GM18507 (cell line): ENCODE measurements around the gene GUK1.

Experiments
- DNase-seq: peaks from one replicate; pipeline ENCODE4 v3.0.0; 2011; ENCODE audit warnings: low read depth; ENCODE audit not compliant: insufficient read length; ENCODE audit errors: extremely low spot score
- FAIRE-seq: peaks from 2 replicates; lab custom pipeline; 2011; peaks lifted over from hg19 to GRCh38; lab: Jason Lieb, UNC

GUK1 gene

DNA sequence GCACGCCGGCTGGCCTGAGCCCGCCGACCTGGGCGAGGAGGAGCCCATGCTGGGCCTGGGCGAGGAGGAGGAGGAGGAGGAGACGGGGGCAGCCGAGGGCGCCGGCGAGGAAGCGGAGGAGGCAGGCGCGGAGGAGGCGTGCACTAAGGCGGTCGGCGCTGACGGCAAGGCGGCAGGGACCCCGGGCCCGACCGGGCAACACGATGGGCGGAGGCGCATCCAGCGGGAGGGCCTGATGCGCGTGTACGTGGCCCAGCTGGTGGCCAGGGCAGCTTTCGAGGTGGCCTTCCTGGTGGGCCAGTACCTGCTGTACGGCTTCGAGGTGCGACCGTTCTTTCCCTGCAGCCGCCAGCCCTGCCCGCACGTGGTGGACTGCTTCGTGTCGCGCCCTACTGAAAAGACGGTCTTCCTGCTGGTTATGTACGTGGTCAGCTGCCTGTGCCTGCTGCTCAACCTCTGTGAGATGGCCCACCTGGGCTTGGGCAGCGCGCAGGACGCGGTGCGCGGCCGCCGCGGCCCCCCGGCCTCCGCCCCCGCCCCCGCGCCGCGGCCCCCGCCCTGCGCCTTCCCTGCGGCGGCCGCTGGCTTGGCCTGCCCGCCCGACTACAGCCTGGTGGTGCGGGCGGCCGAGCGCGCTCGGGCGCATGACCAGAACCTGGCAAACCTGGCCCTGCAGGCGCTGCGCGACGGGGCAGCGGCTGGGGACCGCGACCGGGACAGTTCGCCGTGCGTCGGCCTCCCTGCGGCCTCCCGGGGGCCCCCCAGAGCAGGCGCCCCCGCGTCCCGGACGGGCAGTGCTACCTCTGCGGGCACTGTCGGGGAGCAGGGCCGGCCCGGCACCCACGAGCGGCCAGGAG lies 18.3 kb downstream of the GUK1 start:
- DNase-seq (no peak), FAIRE-seq (no peak)

DNA sequence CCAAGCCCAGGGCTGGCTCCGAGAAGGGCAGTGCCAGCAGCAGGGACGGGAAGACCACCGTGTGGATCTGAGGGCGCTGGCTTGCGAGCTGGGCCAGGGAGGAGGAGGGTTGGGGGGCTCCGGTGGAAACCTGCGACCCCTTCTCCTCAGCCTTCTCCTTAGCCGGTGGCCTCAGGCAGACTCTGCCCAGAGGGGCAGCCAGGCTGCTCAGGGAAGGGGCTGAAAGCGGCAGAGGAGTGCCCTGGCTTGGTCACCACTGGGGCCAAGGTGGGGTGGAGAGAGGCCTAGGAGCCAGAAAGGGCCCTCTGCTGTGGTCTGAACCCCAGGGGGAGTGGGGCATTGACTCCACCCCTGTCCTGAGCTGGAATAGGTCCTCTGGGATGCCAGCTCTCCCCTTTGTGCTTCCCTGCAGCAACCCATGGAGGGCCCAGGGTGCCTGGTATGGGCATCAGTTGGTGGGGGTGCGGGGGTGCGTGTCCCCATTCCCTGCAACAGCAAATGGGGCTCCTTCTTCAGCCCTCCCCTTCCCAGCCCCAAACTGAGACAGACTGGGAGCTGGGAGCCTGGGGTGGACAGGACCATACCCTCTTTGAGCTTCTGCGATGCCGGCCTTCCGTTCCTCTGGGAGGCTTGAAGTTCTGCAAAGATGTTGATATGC lies 19.1 kb downstream of the GUK1 start:
- FAIRE-seq: no peak

DNA sequence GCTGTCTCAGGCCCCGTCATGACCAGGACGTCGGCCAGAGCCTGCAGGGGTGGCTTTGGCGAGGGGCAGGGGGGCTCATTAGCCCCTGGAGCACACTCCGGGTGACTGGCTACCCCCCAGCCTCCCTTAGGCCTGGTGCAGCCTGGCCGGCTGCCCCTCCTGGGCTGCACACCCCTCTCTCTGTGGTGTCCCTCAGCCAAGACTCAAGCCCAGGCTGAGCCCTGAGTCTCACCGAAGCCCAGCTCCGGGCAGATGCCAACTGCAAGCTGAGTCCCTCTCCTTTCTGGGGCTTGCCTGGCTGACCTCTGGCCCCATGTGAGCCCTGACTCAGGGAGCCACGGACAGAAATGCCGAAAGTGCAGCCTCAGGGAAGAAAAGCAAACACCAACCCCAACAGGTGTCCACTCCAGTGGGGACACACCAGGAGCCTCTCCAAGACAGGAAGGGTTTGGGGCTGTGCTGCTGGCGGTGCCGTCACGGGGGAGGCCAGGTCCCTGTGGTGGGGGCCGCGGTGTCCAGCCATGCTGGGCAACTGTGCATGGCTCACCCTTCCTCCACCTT lies 20.2 kb downstream of the GUK1 start:
- FAIRE-seq (no peak), DNase-seq (no peak)

More for the DNA sequence above, 19.1 kb downstream of the GUK1 start:
- DNase-seq: no peak

DNA sequence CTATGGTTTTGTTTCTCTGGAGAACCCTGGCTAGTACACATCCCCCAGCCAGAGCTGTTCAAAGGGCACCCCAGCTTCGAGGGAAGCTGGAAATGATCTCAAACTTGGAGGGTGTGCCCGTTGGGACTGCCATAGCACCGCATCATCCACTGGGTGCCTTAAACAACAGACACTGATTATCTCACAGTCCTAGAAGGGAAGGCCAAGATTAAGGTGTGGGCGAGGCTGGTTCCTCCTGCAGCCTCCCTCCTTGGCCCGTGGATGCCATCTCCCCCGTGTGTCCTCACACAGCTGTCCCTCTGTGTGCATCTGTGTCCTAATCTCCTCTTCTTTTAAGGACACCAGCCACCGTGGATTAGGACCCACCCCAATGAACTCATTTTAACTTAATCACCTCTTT lies 21.3 kb downstream of the GUK1 start:
- DNase-seq (no peak), FAIRE-seq (no peak)

DNA sequence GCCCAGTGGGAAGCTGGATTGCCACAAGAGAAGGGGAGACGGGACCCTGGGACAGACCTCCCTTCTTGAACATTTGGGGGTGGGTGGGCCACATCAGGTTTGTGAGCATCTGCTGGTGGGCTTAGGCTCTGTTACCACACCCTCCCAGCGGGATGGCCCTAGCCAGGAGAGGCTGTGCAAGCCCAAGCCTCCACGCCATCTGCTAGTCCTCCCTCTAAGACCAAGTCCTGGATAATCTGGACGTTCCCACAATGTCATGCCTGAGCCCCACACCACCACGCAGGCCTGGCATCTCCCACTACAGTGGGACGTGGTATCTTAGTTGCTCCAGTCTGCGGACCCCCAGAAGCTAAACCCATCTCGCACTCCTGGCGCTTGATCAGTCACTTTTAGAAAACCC lies 21.8 kb downstream of the GUK1 start:
- no peak for DNase-seq
- no peak for FAIRE-seq

DNA sequence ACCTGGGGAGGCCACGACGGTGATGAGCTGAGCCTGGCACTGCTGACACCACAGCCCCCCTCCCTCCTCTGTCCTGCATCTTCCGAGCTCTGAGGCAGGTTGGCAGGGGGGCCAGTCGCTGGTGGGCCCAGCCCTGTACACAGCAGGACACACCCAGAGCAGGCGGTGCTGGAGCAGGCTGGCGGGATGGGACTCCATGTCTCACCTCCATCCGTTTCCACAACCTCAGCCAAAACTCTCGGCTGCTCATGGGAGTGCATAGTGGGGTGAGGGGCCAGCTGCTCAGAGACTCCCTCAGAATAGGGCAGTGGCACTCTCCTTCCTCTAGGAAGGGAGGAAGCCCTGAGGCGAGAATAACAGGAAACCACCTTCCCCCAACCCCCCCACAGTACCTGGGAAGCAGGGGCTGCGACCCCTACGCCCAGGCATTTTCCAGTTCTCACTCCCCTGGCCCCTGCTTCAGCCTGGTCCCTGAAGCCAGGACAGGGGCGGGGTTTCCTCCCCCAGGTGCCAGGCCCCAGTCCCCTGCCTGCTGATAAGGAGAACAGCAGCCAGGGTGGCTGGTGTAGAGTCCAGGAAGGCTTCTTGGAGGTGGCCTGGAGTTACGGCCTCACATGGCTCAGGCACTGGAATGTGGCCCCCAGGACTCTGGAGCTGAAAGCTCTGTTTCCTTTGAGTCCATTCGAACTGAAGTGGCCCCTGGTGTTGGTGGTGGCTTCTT lies 22.4 kb downstream of the GUK1 start:
- FAIRE-seq: no peak
- DNase-seq: no peak

DNA sequence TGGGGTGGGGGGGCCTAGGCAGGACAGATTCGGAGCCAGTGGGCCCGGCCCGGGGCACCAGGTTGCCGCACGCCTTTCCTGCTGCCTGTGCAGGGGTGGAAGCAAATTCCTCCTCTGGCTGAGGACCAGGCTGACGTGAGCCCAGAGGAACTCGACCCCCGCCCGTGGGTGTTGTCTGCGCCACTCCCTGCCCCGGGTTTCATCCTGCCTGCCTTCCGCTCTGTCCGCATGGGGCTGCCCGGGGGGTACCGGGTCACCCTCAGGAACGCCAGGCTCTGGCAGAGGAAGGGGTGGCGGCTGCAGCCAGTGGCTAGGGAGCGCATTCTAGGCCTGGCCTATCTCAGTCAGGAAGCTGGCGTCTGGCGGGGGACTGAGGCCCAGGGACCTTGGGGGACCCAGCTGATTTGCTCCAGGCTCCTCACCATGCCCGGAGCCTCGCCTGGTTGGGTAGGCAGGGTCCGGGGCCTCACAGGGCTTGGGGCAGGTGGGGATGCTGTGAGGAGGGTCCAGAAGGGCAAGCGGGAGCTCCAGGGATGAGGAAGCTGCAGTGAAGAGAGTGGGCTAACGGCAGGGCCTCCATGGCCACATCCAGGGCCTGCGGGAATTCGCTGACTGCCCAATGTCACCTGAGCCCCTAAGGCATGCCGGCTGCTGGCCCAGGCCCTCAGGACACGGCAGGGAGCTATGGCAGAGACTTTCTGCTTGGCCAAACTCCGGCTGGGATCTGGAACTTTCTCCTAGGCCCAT lies 23.1 kb downstream of the GUK1 start:
- FAIRE-seq: no peak
- DNase-seq: no peak

DNA sequence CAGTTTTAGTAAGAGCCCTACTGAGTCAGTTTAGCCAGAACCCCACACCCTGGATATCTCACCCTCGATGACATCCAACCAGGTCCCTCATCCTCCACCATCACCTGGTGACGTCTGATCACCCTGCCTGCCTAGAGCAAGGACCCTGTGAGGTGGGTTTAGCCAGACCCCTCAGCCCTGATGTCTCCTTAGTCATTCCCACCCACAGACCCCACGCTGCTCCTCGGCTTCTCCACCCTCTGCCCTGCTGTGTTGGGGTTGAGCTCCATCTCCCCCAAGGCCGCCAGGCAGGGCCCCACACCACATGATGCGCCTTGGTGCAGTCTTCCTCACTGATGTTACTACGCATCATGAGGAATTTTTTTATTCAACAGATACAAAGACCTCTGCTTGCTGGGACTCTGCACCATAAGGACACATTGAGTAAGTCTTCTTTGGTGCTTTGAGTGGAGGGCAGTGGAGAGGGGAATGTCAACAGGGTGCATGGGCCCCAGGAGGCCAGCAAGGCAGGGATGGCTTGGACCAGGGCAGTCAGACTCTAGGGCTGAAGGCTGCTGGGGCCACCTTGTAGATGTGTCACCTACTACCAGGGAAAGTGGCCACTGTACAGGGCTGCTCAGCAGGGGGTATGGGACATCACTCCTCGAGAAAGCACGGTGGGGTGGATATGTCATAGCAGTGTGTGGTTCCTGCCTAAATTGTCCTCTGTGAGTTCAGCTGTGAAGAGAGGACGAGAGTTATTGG lies 23.9 kb downstream of the GUK1 start:
- DNase-seq (no peak), FAIRE-seq (no peak)

DNA sequence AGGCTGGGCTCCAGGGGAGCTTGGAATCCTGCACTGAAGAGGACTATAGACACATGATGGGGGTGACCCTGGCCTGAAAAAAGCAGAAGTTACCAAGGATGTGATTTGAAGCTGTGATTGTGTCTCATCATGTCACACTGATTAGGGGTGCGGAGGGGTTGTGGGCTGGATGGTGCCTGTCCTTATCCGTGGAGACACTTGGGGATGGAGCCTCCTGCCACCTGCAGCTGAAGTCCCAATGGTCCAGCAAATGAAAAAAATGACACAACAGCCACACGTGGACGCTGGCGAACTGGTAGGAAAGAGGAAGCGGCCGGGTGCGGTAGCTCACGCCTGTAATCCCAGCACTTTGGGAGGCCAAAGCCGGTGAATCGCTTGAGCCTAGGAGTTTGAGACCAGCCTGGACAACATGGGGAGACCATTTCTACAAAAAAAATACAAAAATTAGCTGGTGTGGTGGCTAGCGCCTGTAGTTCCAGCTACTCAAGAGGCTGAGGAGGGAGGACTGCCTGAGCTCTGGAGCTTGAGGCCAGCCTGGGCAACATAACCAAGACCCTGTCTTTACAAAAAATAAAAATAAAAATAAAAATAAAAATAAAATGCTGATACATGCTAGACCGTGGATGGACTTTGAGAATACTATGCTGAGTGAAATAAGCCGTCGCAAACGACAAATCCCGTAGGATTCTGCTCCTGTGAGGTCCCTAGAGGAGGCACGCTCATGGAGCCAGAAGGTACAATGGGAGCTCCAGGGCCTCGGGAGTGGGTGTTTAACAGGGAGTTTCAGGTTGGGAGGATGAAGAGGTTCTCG lies 24.7 kb downstream of the GUK1 start:
- FAIRE-seq: no peak
- DNase-seq: no peak

DNA sequence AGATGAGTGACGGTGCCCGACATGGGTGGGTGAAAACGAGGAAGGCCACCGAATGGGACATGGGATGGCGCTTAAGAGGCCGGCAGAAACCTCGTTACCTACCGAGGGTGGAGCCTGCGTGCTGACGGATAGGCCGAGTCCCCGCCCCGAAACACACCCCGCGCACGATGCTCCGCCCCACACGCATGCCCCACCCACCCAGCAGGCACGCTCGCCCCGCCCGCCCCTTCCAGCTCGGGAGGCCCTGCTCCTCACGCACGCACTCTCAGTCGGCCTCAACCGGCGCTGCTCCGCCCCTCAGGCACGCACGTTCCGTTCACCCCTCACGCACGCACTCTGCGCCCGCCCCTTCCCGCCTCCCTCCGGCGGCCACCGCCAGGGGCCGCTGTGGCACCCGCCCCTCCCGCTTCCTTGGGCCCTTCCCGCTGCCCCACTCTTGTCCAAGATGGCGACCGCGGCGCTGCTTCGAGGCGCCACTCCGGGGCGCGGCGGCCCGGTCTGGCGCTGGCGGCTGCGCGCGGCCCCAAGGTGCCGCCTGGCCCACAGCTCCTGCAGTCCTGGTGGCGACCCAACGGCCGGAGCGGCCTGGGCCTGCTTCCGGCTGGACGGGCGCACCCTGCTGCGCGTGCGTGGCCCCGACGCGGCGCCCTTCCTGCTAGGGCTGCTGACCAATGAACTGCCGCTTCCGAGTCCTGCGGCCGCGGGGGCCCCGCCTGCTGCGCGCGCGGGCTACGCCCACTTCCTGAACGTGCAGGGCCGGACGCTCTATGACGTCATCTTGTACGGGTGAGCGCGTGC lies 25.5 kb downstream of the GUK1 start, which contains the start of gene IBA57:
Gene IBA57, plus strand, starts transcription at position 433 of the 798 bp plus-strand sequence. Its CDS starts 13 bp downstream, at position 446.
- peak; percentile 96 for FAIRE-seq
- peak; percentile 99 for DNase-seq

DNA sequence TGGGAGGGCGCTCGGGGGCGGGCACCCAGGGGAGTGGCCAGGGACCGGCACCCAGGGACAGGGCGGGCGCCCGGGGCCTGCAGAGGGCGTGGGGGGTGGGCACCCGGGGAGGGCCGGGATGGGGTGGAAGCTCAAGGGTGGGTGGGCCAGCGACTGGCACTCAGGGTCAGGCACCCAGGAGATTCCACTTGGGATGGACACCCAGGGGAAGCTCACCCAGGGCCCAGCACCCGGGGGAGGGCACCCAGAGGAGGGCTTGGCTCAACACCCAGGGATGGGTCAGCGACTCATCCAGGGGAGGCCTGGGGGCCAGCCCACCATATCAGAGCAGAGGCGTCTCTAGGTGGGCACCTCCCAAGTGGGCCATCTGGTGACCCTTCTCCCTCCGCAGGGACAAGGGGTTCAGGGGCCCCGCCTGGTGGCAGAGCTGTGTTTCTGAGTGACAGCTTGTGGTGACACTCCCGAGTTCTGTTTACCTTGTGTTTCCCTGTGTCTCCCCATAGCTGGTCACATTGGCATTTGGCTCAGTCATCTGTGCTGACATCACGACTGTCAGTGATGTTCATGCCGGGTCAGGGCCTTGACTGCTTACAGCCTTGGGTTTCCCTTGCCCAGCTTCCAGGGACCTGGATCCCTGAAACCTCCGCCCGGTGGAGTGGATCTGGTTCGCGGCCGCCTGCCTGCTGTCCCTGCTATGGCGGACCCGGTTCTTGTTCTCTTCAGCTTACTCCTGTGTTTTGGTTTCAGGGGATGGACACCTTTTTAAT lies 26.3 kb downstream of the GUK1 start:
- peak; percentile 53 for FAIRE-seq
- peak; percentile 28 for DNase-seq

DNA sequence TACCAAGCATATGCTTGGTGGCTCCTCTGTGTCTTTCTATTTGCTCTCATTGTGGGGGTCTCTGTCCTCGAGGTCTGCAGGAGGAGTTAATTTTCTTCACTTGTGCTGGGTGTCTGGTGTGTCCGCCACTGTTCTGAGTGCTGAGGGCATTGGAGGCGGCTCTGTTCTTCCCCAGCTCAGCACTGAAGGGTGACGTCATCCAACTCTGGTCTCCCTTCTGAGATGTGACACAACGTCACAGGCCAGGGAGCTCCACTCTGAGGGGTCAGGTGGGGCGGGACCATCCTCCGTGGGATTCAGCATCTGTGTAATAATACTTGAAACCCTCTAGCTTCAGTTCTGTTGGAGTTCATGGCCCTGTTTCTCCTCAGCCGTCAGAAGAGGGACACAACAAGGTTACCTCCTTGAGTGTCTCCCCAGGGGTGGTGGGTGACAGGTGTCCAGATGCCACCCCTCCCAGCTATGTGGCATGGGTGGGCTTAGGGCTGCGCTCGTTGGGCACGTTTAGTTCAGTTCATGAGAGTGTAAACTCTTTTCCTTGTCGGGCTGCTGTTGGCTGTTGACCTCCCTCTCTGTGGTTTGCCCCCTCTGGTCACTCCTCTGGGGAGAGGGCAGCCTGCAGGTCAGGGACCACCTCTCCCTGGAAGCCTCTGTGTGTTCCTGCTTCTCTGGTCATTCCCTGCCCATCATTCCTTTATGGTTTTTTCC lies 28.6 kb downstream of the GUK1 start:
- no peak for DNase-seq
- no peak for FAIRE-seq

DNA sequence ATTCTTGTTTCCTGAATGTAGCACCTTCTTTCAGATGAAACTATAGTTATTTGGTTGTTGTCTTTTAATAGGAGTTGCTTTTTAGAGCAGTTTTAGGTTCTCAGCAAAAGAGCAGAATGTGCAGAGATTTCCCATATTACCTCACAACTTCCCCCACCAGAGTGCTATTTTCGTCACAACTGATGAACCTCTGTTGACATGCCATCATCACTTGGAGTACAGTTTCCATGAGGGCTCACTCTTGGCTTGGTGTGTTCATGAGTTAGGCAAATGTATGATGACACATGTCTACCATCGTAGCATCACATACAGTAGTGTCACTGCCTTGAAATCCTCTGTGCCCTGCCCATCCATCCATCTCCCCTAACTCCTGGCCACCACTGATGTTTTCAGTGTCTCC lies 29.3 kb downstream of the GUK1 start:
- DNase-seq: no peak
- FAIRE-seq: no peak

DNA sequence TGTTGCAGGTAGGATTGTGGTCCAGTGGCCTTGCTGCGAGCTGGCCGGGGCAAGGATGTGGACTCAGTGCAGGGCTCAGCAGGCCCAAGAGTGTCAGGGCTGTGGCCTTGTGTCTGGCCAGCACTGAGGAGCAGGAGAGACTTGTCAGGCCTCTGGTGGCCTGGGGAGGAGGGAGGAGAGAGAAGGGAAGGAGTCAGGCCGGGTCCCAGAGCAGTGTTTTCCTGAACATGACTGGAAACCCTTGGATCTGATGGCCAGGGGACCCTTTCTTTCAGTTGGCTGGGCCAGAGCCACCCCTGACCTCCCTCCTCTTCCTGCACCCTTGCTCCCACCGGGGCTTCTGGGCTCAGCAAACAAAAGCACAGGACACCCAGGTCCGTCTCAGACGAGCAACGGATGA lies 30.6 kb downstream of the GUK1 start:
- no peak for DNase-seq
- no peak for FAIRE-seq

DNA sequence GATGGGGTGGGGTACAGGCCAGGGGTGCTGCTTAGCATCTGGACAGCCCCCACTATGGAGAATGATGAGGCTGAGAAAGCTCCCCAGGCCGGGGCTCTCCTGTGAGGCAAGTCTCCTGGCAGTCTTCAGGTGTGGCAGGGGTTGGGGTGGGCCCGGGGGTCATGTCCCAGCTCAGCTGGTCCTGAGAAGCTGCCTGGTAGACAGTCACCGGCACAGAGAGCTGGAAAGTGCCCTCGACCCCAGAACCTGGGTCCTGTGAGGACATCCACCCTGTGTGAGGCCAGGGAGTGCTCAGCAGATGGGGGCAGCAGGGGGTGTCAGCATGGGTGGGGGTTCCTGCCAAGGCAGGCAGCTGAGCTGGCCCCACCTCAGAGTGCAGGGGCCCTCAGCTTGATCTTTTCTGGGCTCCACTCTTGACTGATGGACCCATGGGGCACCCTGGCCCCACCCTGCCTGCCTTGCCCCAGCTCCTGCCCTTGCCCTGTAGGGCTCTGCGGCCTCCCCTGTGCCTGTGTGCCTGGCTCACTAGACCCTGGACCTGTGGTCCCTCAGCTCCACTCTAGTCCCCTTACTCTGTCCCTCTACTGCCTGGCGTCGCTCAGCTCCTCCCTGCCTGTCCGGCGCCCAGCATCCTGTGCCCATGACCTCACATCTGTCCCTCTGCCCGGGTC lies 31.3 kb downstream of the GUK1 start:
- no peak for DNase-seq
- no peak for FAIRE-seq
